Trophoblast cell (in vitro differentiated cells and primary cell): Measurements from ENCODE around the gene ICA1L.

Experiments
- DNase-seq, 2 donors: peaks; one replicate each; pipeline ENCODE4 v3.0.0-alpha.2; 2016
- H2AFZ ChIP-seq: 2 replicates; pipeline ENCODE4 v1.6.1; 2013; ENCODE audit warnings: low read length, moderate library complexity, mild to moderate bottlenecking; ENCODE audit not compliant: insufficient read depth, poor library complexity
- H2AK5ac ChIP-seq: 2 replicates; pipeline ENCODE4 v1.6.1; 2013; ENCODE audit warnings: mild to moderate bottlenecking, low read length
- H2BK120ac ChIP-seq: 2 replicates; pipeline ENCODE4 v1.6.1; 2013; ENCODE audit warnings: low read length, mild to moderate bottlenecking, moderate library complexity; ENCODE audit not compliant: insufficient read depth, poor library complexity
- H2BK12ac ChIP-seq: 2 replicates; pipeline ENCODE4 v1.6.1; 2013; ENCODE audit warnings: mild to moderate bottlenecking, low read length, moderate library complexity
- H2BK5ac ChIP-seq: 2 replicates; pipeline ENCODE4 v1.6.1; 2013; ENCODE audit warnings: low read length, low read depth, moderate library complexity, mild to moderate bottlenecking; ENCODE audit not compliant: poor library complexity
- H3K14ac ChIP-seq: 2 replicates; pipeline ENCODE4 v1.6.1; 2013; ENCODE audit warnings: mild to moderate bottlenecking, low read length
- H3K18ac ChIP-seq: 2 replicates; pipeline ENCODE4 v1.6.1; 2013; ENCODE audit warnings: mild to moderate bottlenecking, low read length
- H3K23ac ChIP-seq: 2 replicates; pipeline ENCODE4 v1.6.1; 2013; ENCODE audit warnings: low read length
- H3K27ac ChIP-seq: 2 replicates; pipeline ENCODE4 v1.5.1; 2013; ENCODE audit warnings: low read depth, mild to moderate bottlenecking, inconsistent platforms, low read length, moderate library complexity
- H3K27me3 ChIP-seq: 2 replicates; pipeline ENCODE4 v1.6.1; 2013; ENCODE audit warnings: inconsistent platforms, mild to moderate bottlenecking, low read length, moderate library complexity; ENCODE audit not compliant: insufficient read depth
- H3K36me3 ChIP-seq, 2 experiments: 1 replicate in 1 of 2; 2 replicates in 1 of 2; pipeline ENCODE4 v1.6.1; 2013; ENCODE audit warnings: low read length in 2 of 2, mild to moderate bottlenecking in 2 of 2, moderate library complexity in 1 of 2; ENCODE audit not compliant: insufficient read depth in 2 of 2, control insufficient read depth in 1 of 2
- H3K4ac ChIP-seq: 2 replicates; pipeline ENCODE4 v1.6.1; 2013; ENCODE audit warnings: low read depth, mild to moderate bottlenecking, low read length, moderate library complexity
- H3K4me1 ChIP-seq, 2 experiments: 1 replicate in 1 of 2; 2 replicates in 1 of 2; pipeline ENCODE4 v1.6.1; 2013; ENCODE audit warnings: low read length in 2 of 2, mild to moderate bottlenecking in 2 of 2, moderate library complexity in 1 of 2; ENCODE audit not compliant: insufficient read depth in 2 of 2, control insufficient read depth in 1 of 2
- H3K4me2 ChIP-seq: 2 replicates; pipeline ENCODE4 v1.6.1; 2013; ENCODE audit warnings: inconsistent platforms, mild to moderate bottlenecking, low read length, moderate library complexity
- H3K4me3 ChIP-seq: 2 replicates; pipeline ENCODE4 v1.5.1; 2013; ENCODE audit warnings: mild to moderate bottlenecking, low read depth, low read length, inconsistent platforms
- H3K79me1 ChIP-seq: one replicate; pipeline ENCODE4 v1.6.1; 2013; ENCODE audit warnings: low read length
- H3K79me2 ChIP-seq: 2 replicates; pipeline ENCODE4 v1.6.1; 2013; ENCODE audit warnings: low read length, mild to moderate bottlenecking; ENCODE audit not compliant: control insufficient read depth, insufficient read depth, poor library complexity
- H3K9ac ChIP-seq: 2 replicates; pipeline ENCODE4 v1.6.1; 2013; ENCODE audit warnings: mild to moderate bottlenecking, low read length
- H3K9me3 ChIP-seq: 2 replicates; pipeline ENCODE4 v1.6.1; 2013; ENCODE audit warnings: low read depth, mild to moderate bottlenecking, control low read depth, inconsistent platforms, low read length; ENCODE audit not compliant: insufficient read depth
- H4K12ac ChIP-seq: 2 replicates; pipeline ENCODE4 v1.6.1; 2013; ENCODE audit warnings: low read depth, mild to moderate bottlenecking, low read length, moderate library complexity
- H4K8ac ChIP-seq: 2 replicates; pipeline ENCODE4 v1.6.1; 2013; ENCODE audit warnings: low read depth, mild to moderate bottlenecking, low read length, moderate library complexity
- H4K91ac ChIP-seq: one replicate; pipeline ENCODE4 v1.6.1; 2013; ENCODE audit warnings: low read depth, mild to moderate bottlenecking, low read length, moderate library complexity
- WGBS: extraction: QIAGEN DNeasy Blood & Tissue Kit; methylation state at CpG from one replicate; pipeline ENCODE4 v1.1.7; 2013; ENCODE audit warnings: missing lambda C conversion rate; ENCODE audit not compliant: insufficient read length, insufficient coverage; ENCODE audit errors: extremely low coverage; 5-methylcytosine and 5-hydroxymethylcytosine counted together

The ICA1L gene

DNA sequence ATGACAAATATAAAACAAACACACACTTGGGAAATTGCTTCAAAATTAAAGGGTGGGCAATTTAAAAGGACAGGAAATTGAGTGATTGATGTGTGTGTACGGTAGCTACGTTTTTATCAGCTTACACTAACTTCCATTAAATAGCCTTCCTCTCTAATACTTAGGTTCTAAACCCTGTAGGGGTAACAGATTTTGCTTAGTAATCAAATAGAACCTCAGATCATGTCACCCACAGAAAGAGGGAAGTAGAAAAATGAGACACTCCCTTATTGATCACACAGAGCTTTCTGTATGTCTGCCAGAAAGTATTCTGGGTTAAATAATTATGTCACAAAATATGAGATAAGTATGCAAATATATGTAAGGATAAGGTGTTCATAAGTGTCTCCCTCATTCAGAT, 93.3 kb downstream of the ICA1L start:
- H4K91ac ChIP-seq: no peak overlapping the region
- no peak overlapping the region for H3K27ac ChIP-seq
- H3K9me3 ChIP-seq: no peaks in the 10 kb centered on the region
- peaks cover 2 to 3% of the 10 kb centered on the region in 2 experiments for H3K36me3 ChIP-seq
- no peak overlapping the region for H2BK120ac ChIP-seq
- no peak overlapping the region for H2AFZ ChIP-seq
- no peak for DNase-seq
- no peak overlapping the region for H2BK5ac ChIP-seq
- no peak overlapping the region for H3K23ac ChIP-seq
- no peaks in the 10 kb centered on the region for H3K27me3 ChIP-seq
- no peak overlapping the region for H2AK5ac ChIP-seq
- no peak overlapping the region for H4K12ac ChIP-seq
- H3K4me3 ChIP-seq: no peak overlapping the region
- H3K79me2 ChIP-seq: no peaks in the 10 kb centered on the region
- H3K79me1 ChIP-seq: no peaks in the 10 kb centered on the region
- H3K4me1 ChIP-seq: no peaks in the 10 kb centered on the region
- no peak overlapping the region for H3K4ac ChIP-seq
- no peak overlapping the region for H2BK12ac ChIP-seq
- no peak overlapping the region for H3K14ac ChIP-seq
- no peak overlapping the region for H4K8ac ChIP-seq
- WGBS: no CpG with 5 or more reads among the region's 2 CpGs
- no peak overlapping the region for H3K9ac ChIP-seq
- no peak overlapping the region for H3K18ac ChIP-seq
- H3K4me2 ChIP-seq: no peak overlapping the region

DNA sequence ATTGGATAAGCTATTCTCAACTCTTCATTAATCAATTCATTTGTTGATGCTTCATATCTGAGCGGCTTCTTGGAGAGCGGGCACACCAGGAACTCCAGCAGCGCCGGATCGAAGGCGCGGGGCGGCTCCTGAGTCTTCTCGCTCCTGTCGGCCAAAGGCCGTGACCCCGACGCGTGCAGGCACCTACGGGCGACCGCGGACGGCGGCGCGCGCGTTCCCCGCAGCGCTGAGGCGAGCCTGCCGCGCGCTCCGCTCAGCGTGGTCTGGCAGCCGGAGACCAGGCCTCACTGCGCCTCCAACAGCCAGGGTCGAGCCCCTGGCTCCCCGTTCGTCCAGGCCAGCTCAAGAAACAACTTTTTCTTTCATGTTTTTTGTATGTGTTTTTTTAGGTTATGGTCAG, 97.5 kb downstream of the ICA1L start:
- Histone ChIP-seq H3K27ac (no peak overlapping the region), H3K23ac (no peak overlapping the region), H4K12ac (no peak overlapping the region), H2BK120ac (no peak overlapping the region), H4K8ac (no peak overlapping the region), H2AK5ac (no peak overlapping the region), H3K27me3 (no peaks in the 10 kb centered on the region), H2BK5ac (no peak overlapping the region), H4K91ac (no peak overlapping the region), H3K18ac (no peak overlapping the region), H2AFZ (no peak overlapping the region), H3K79me1 (no peaks in the 10 kb centered on the region), H3K4me2 (no peak overlapping the region), H3K9me3 (no peaks in the 10 kb centered on the region), H3K36me3 (peaks cover 2 to 5% of the 10 kb centered on the region in 2 experiments), H3K14ac (no peak overlapping the region), H3K79me2 (no peaks in the 10 kb centered on the region), H3K4me3 (no peak overlapping the region), H3K9ac (no peak overlapping the region), H2BK12ac (no peak overlapping the region), H3K4ac (no peak overlapping the region), H3K4me1 (no peaks in the 10 kb centered on the region)
- WGBS: no CpG with 5 or more reads among the region's 37 CpGs
- peak in 1 of 2 donors; percentile 36 for DNase-seq

DNA sequence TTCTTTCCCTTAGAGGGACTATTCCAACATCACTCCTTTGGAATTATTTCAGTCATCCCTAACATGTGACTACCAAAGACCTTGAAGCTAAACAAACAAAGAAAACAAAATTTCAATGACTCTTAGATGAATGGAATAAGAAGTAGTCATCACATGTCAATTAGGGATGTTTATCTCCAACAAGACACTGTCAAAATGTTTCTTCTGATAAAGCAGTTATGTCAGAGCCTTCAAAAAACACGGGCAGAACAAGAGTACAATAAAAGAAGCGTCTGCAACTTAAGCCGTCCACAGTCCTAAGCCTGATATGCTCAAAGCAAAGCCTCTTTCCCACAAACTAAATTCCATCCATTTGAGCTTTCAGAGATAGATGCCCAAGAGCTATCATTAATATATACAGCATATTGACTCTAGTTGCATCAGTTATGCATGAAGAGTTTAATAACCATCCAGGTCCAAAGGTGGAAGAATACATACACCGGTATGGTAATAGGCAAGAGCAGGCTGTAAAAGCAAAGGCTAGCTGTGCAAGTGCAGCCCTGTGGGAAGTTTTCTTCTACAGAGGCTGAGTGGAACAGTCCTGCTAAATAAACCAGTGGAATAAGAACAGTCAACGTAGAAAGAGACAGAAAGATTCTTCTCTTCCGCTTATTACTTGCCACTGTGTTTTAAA, 98.1 kb downstream of the ICA1L start:
- Histone ChIP-seq H3K79me2 (no peaks in the 10 kb centered on the region), H3K9ac (no peak overlapping the region), H3K4me1 (no peaks in the 10 kb centered on the region), H2BK12ac (no peak overlapping the region), H2AFZ (no peak overlapping the region), H3K4me3 (no peak overlapping the region), H2BK5ac (no peak overlapping the region), H4K12ac (no peak overlapping the region), H3K4ac (no peak overlapping the region), H2AK5ac (no peak overlapping the region), H3K36me3 (peaks cover 2 to 5% of the 10 kb centered on the region in 2 experiments), H3K9me3 (no peaks in the 10 kb centered on the region), H2BK120ac (no peak overlapping the region), H3K14ac (no peak overlapping the region), H3K23ac (no peak overlapping the region), H3K4me2 (no peak overlapping the region), H3K18ac (no peak overlapping the region), H3K27ac (no peak overlapping the region), H3K27me3 (no peaks in the 10 kb centered on the region), H3K79me1 (no peaks in the 10 kb centered on the region), H4K91ac (no peak overlapping the region), H4K8ac (no peak overlapping the region)
- no peak for DNase-seq
- WGBS: no CpG with 5 or more reads among the region's 6 CpGs

DNA sequence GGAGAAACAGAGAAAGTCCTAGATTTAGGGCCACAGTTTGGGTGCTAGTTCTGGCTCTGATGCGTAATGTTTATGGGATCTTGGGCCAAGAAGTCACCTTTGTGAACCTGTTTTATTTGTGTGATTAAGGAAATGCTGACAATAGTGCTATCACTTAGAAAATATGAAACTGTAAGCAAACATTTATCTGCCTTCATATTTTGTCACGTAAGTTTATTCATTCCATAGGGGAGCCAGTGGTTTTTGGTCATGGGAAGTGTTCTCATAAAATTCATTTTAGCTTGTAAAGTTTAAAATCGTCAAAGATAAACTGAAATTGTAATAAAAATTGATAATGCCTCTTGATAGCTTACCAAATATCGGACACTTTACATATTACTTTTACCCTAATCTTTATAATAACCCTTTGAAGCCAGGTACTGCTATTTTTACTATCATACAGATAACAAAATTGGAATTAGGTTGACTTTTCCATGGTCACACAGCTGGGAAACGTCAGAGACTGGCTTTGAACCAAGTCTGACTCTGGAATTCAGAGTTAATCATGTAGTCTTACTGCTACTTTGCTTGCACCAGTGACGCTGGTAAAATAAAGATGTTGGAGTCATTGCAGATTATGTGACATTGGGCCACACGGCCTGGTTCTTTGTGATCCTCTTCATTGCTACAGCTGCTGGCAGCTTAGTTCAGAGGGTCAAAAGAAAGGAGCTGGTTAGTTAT, 99.7 kb downstream of the ICA1L start:
- no CpG with 5 or more reads among the region's 7 CpGs for WGBS
- no peak for DNase-seq
- Histone ChIP-seq H3K14ac (no peak overlapping the region), H4K12ac (no peak overlapping the region), H3K79me2 (no peaks in the 10 kb centered on the region), H4K91ac (no peak overlapping the region), H3K4me2 (no peak overlapping the region), H3K4me1 (no peaks in the 10 kb centered on the region), H3K4me3 (no peak overlapping the region), H2BK5ac (no peak overlapping the region), H3K27ac (no peak overlapping the region), H3K27me3 (no peaks in the 10 kb centered on the region), H2BK120ac (no peak overlapping the region), H2AK5ac (no peak overlapping the region), H4K8ac (no peak overlapping the region), H3K23ac (no peak overlapping the region), H3K9me3 (no peaks in the 10 kb centered on the region), H3K36me3 (peaks cover 2 to 5% of the 10 kb centered on the region in 2 experiments), H3K18ac (no peak overlapping the region), H3K4ac (no peak overlapping the region), H2BK12ac (no peak overlapping the region), H2AFZ (no peak overlapping the region), H3K9ac (no peak overlapping the region), H3K79me1 (no peaks in the 10 kb centered on the region)
